ENCODE results near the gene AFAP1L2.
"Not testable (repeated sequence)": the region's sequence is repeated elsewhere in the genome, so short reads cannot be mapped to it uniquely, and the experiment has no call there.

Gene AFAP1L2

GRCh38 chr10:114362826-114363355 is 41.4 kb downstream of the AFAP1L2 start:
- no peak for DNase-seq (ENCODE audit: low spot score)

GRCh38 chr10:114359953-114360345 is 44.4 kb downstream of the AFAP1L2 start:
- DNase-seq (ENCODE audit: low spot score), result no peak

DNA sequence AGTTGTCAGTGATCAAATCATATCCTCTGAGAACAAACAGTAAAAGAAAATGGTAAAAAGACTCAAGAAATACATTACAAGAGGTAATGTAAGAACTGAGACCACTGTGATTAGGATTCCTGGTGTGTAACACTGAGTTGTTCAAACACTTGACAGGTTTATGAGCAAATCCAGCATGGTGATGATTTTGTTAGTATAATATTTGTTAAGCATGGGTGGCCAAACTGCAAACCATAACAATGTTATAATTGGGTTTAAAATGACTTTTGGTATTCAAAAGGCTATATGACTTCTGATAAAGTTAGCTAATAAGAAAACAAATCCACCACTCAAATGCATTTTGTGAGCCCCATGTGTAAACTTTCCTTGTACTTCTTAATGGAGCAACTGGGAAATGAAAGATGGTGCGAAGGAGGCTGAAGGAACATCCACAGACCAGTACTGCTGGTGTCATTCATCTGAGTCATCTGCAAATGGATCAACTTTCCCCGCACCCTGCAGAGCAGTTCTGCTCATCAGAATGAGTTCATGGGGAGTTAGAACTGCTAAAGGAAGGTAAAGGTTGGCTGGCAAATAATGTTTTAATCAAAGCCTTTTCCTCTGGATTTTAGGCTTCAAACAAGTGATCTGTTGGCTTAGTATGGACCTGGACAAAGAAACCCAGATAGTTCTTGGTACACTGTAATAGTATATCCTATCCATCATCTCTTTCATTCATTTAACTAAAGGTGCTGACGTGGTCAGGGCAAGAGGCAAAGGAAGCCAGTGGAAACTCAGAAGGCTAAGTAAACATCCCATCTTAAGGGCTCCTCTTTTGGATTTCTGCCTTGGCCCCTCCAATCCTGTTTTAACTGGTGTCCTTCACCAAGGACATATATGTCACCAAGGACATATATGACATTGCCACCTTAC is 45.0 kb downstream of the AFAP1L2 start:
- no peak for DNase-seq (ENCODE audit: low spot score)

GRCh38 chr10:114357515-114357996 is 46.7 kb downstream of the AFAP1L2 start:
- DNase-seq (ENCODE audit: low spot score), result no peak

- peak; percentile 9 for DNase-seq (ENCODE audit: low spot score)
Measured at GRCh38 chr10:114356751-114357514, 47.4 kb downstream of the AFAP1L2 start.

GRCh38 chr10:114356126-114356525 is 48.2 kb downstream of the AFAP1L2 start:
- no peak for DNase-seq (ENCODE audit: low spot score)

- DNase-seq (ENCODE audit: low spot score), result no peak
Measured at GRCh38 chr10:114353383-114353782, 50.9 kb downstream of the AFAP1L2 start.

DNA sequence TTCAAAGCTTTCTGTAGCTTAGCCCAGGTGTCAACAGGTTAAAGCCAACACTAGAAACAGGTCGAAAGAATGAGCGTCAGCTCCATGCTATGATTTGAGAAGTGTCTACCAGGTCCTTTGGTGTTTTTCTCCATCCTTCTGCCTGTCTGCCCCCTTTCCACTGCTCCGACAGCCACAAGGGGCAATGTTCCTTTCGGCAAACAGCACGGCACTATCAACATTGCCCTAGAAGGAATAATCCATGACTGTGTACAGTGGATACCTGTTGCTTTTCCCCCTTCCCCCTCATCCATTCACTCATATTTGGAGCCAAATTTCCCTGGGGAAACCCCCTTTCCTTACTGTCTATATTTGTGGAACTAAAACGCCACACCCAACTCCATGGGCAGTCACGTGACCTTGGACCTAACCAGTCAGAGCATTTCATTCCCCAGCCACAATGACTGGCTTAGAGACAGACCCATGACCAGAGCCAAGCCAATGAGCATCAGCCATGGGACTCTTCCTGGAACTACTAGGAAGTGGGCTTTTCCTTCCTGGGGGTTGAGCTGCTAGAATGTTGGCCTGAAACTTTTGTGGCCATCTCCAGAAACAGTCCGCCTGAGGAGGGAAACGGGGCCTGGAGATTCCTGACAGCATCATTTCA is 51.5 kb downstream of the AFAP1L2 start:
- DNase-seq (ENCODE audit: low spot score), result no peak

DNA sequence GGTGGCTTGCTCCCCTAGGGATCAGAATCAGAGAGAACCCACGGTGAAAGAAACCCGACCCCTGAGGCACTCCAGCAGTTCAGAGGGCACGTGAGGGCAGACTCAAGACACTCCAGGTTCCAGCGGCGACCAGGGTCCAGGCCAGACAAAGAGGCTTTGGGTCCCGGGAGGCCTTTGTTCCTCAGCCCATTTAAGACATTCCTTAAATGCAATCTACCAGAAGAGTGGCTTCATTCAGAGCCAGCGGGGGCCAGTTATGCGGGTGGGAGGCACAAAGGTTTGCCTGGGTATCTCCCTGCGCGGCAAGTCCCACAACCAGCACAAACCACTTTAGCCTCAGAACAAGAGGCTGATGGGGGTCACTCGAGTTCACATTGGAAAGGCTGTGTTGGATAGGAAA is 53.6 kb downstream of the AFAP1L2 start:
- no peak for DNase-seq (ENCODE audit: low spot score)

DNA sequence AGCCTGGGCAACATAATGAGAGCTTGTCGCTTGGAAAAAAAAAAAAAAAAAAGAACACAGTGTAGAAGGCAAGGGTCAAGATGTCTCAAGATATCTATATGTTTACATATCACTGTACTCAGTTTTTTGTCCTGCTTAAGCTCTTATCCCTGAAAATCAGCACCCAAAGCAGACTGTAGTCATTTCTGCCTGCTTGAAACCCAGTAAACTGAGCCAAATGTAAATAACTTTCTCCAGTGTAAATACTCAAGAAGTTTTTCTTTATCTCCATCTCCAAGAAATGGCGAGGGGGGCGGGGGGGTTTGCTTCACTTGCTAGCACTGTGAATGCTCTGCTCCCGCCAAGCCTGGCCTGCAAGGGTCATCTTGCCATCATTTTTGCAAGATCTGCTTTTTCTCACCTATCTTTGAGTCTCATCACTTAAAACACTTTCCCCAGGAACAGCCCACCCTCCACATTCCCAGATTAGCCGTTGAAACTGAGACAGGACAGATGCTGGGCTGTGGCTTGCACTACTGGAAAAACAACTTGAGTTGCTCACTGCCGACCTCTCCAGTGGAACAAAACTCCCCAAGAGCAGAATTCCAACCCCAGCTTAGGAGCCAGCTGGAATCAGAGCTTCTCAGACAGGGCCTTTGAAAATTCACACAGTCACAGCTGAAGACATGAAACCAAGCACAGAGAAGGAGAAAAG is 54.6 kb downstream of the AFAP1L2 start:
- no peak for DNase-seq (ENCODE audit: low spot score)

DNA sequence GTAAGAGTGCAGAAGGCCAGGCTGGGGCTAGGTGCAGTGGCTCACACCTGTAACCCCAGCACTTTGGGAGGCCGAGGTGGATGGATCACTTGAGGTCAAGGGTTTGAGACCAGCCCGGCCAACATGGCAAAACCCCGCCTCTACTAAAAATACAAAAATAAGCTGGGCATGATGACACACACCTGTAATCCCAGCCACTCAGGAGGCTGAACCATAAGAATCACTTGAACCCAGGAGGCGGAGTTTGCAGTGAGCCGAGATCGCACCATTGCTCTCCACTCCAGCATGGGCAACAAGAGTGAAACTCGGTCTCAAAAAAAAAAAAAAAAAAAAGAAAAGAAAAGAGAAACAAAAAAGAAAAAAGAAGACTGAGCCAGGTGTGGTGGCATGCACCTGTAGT is 55.2 kb downstream of the AFAP1L2 start:
- not testable (repeated sequence) for DNase-seq (ENCODE audit: low spot score)

DNA sequence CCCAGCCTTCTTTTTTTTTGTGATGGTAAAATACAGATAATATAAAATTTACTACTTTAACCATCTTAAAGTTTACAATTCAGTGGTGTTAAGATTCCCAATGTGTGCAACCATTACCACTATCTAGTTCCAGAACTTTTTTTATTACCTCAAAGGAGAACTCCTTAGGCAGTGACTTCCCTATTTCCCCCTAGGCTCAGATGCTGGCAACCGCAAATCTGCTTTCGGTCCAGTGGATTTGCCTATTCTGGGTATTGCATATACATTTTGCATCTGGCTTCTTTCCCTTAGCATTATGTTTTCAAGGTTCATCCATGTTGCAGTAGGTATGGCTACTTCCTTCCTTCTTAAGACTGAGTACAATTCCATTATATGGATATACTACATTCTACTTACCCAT is 56.5 kb downstream of the AFAP1L2 start:
- no peak for DNase-seq (ENCODE audit: low spot score)

- no peak for DNase-seq (ENCODE audit: low spot score)
Measured at GRCh38 chr10:114347241-114347640, 57.1 kb downstream of the AFAP1L2 start.

GRCh38 chr10:114346176-114347031 is 57.9 kb downstream of the AFAP1L2 start:
- DNase-seq (ENCODE audit: low spot score), result peak; percentile 23

DNA sequence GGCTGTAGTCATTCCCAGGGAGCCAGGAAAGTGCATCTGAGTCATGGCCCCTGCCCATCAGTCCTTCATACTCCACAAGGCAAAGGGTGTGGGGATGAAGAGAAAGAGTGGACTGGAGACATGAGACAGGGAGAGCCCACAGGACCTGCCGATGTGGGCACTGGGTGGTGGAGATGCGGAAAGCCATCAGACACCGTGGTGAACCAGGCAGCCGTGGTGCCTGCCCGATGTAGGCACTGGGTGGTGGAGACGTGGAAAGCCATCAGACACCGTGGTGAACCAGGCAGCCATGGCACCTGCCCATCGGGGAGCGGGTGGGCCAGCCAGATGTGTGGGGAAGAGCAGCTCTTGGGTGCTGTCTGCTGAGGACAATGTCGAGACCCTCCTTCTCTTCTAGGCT is 58.6 kb downstream of the AFAP1L2 start:
- no peak for DNase-seq (ENCODE audit: low spot score)

DNA sequence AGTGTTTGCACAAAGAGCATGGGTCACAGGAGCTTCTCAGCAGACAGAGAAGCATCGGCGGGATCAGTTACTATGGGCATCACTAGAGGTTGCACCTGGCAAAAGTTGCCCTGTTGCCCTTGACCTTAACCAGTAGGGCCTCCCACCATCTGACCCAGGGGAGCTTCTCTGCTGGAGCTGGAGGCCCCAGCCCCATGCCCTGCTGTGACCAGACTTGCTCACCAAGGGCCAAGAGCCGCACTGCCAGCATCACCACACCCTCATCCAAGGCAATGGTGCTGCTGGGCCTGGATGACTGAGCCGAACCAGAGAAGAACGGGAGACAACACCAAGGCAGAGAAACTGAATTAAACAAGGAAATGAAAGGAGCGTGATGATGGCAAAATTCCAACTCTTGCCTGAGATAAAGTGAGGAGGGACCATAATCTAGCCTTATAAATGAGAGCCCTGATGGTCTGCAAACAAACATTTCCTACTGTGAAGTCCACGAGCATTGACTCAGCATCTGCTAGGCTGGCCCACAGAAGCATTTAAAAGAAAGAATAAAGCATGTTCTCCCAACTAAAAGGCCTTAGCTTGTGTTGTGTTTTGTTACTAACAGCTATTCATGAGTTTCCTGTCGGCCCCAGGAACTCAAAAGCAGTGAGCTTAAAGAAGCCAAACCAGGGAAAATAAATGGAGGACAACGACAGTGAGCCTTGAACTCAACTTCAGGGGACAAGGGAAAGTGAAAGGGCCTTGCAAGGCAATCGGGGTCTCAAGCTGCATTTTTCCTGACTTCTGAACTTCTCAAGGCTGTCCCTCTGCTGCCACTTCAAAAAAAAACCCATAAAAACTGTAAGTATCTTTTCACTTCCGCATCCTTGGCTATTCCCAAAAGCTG is 60.4 kb downstream of the AFAP1L2 start:
- no peak for DNase-seq (ENCODE audit: low spot score)

DNA sequence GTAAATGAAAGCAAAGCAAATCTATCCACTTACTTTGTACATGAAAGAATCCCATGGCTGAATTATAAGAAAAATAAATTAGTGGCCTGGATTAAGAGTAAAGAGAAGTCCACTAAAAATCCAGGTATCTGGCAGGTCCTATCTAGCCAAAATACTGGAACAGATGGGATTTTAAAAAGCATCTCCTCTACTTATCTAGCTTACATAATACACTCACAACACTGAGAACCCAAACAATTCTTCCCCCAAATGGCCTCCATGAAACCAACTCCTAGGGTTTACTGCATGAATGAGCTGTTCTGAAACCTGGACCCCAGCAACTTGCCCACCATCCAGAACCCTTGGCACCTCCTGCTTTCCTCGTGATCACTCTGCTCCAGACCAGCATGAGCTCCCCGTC is 61.3 kb downstream of the AFAP1L2 start:
- no peak for DNase-seq (ENCODE audit: low spot score)

DNA sequence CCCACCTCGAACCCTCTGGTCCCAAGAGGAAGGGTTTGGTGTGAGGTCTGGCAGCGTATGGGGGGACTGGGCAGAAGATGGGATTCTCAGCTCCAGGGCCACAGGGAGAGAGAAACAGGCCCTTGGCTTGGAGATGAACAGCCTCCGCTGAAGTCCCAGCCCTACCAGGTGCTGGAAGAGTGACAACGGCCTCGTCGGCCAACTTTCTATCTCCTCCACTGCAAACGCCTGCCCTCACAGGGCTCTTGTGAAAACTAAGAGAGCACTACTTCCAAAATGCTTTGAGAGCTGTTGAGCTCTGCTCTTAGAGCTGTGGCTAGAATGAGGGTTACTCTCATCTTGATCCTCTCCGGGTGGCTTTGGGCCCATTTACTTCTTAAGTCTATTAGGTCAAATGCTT is 63.5 kb downstream of the AFAP1L2 start:
- no peak for DNase-seq (ENCODE audit: low spot score)

All from putamen (tissue), 1 donor.